GM18867 (cell line): Measurements from ENCODE around the gene ZNF500.

Source experiments
- ATAC-seq: cut with Tn5 transposase; IDR thresholded peaks from one replicate; pipeline ENCODE4 v1.9.1; 2021; ENCODE audit warnings: mild to moderate bottlenecking, moderate library complexity; ENCODE audit not compliant: unreplicated experiment

Gene ZNF500

DNA sequence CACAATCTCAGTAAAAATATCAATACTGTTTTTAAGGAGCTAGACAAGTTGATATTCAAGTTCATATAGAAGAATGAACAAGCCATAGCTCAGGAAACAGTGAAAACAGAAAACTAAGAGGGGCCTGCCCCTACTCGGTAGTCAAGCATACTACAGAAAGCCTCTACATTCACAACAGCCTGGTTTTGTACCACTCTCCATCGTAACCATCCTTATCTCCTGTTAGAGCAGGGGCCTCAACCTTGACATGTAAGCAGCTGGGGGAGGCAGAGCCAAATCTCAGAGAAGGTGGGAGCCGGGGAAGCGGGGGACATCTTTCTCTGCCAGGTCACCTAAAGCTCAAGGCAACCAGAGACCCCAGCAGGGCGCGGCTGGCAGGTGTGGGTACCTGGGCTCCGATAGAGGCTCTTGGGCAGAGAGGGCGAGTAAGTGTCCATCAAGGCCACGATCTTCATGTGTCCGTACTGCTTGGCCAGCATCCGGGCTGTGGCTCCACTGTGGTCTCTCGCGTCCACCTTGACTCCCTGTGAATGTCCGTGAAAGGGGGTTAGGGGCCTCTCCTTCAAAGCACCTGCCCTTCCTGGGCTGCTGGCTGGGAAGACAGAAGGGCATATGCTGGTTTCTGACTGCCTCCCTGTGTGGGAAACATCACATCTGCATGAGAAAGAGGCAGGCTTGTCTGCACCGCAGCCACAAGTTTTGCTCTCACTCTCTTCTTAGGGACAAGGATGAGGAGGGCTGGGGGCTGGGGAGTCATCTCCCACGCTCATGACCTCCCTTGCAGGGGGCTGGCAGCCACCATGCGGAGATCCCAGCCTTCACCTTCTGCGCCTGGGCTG is 53.1 kb downstream of the ZNF500 start:
- no peak for ATAC-seq

GRCh38 chr16:4709481-4709880 is 57.5 kb downstream of the ZNF500 start:
- ATAC-seq, result no peak

DNA sequence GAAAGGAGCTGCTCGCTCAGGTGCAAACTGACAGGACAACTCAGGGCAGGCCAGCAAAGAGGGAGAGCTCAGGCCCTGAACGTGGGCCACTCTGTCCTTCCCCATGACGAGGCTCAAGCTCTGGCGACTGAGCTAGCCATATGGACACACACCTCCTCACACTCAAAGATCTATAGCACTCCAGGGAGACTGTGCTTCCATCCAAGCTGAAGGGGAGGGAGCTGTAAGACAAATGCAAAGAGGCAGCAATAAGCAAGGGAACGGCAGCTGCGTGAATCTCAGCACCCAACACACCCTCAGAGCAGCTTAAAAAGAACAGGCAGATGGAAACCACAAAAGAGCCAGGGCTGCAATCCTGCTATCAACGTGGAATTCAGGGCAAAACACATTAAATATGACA is 60.1 kb downstream of the ZNF500 start:
- ATAC-seq, result no peak

DNA sequence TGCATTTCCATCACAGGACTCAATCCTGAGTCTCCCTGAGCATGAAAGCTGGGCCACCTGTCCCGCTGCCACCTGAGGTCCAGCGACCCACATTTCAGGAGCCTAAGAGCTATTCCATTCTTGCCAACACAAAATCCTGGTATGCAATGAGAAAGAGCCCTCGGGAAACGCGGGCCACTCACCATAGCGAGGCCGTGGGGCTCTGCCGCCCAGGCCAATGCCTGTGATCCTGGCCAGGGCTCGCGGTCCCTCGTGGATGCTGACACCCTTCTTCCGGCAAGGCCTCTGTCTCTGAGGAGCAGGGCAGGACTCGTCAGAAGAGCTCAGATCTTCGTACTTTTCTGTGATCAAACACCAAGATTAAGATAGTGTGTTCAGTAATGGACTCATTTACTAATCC is 62.0 kb downstream of the ZNF500 start:
- ATAC-seq, result no peak

DNA sequence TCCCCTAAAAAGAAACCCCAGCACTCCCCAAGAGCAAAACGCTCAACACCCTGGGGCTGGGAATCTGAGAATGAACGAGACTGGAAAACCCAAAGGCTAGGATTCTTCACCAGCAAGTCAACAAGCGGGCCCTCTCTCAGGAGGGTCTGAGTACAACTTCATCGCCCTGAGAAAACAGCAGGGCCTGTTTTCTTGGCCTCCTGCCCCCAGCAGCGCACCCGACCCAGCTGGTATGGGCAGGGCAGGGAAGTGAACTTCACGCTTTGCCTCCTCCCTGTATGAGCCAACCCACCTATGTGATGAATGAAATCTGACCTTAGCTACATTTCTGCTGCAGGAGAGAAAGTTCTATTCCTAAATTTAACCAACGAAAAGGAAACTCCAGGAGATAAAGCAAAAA is 62.5 kb downstream of the ZNF500 start:
- no peak for ATAC-seq

- ATAC-seq, result no peak
These were observed 63.1 kb downstream of the ZNF500 start for GRCh38 chr16:4703906-4704305.

DNA sequence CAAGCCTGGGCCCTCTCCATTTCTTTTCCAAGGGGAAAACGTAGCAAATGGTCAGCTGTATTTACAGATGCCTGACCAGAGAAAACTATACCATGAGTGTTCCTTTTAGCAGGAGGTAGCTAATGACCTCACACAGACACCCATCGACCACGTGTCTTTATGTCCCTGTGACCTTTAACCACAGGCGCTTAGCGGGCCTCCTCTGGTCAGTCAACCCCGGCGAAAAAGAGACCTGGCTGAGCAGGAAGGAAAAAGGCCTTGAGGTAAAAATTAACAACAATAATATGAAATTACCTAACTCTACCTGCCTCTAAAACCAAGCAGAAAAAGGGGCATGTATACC is 64.5 kb downstream of the ZNF500 start:
- ATAC-seq, result no peak

DNA sequence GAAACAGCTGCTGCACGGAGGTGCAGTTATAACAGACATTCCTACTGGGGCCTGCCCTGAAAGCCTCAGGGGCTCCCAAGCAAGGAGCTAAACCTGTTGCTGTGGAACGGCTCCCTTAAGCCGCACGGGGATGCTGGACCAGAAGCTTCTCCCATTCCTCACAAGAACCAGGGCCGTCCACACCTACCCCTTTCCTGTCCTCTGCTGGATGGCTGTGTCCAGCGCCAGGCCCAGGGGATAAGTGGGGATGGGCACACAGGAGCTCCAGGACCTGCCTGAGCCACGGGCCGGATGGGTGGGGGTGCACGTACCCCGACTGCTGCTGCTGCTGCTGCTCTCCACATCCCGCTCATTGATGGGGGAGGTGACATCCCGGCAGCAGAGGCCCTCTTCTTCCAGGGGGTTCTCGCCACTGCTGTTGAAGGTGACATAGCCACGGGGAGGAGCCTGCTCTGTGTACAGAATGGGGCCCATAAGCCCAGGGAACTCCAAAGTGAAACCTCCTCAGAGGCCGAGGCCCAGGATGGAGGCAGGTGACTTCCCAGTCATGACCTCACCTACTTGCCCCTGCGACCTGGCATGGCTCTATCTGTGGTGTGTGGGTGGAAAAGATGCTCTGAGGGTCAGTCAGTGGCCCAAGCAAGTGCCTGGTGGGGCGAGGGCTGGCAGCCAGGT is 65.0 kb downstream of the ZNF500 start:
- ATAC-seq, result no peak

DNA sequence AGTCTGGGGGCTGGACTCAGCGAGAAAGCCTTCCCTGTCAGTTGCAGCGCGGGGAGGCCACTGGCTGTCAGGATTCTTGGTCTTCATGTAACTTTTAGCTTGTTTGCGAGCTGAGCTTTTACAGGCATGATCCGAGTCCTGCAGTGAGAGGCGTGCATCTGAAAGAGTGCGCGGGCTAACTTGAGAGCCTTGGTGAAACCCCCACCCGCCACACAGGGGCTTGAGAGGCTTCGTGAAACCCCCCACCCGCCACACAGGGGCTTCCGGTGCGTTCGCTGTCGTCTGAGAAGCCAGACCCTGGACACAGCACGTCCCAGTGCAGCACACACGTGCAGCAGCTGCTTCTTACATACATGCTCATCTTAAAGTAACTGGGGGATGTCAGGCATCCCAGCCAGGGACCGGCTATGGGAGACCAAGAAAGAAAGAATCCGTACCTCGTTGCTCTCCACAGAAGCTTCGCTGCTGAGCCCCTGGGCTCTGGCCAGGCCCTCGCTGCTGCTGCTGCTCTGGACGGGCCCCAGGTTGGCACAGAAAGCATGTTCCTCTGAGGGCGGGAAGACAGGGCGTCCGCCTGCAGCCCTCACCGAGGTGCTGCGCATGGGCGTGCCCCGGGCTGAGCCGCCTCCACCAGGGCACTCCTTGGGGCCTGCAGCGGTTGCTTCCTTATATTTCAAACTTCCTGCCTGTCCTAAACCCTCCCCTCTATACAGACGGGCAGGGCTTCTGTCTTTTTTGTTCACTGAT is 65.8 kb downstream of the ZNF500 start:
- no peak for ATAC-seq

- ATAC-seq, result no peak
These were observed 66.5 kb downstream of the ZNF500 start for GRCh38 chr16:4700380-4700996.

DNA sequence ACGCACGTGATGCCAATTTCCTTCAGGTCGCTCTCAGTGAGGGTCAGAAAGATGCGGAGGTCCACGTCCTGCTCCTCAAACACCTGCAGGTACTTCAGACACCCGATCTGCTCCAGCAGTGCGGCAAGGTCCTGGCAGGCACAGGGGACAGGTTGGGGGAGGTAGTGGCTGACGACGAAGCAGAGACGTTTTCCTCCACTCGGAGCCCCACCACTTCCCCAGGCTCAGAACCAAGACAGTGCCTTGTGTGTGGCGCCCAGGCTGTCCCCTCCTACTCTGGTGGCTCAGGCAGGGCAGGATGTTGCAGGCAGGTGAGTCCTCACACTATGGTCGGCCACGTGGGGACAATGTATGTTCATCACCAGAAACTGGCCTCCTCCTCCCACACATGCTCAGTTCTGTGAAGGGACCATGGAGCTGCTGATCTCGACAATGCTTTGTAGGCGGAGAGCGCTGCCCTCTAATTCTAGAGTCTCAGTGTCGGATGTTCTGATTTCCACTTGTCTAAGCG is 67.9 kb downstream of the ZNF500 start:
- ATAC-seq, result no peak

- ATAC-seq, result no peak
These were observed 68.5 kb downstream of the ZNF500 start for GRCh38 chr16:4698321-4699045.
